GM23338 (cell line): ENCODE results near the gene LLGL1.

Source experiments
- CTCF ChIP-seq, 2 experiments: fragments of 200-600 bp in 1 of 2; sonication (generic) in 1 of 2; conservative IDR thresholded peaks; 2 replicates each; pipeline versions ENCODE4 v1.5.1 to v1.6.1; 2016 to 2017; ENCODE audit warnings: antibody characterized with exemption in 2 of 2, low read depth in 2 of 2, mild to moderate bottlenecking in 2 of 2, moderate library complexity in 1 of 2
- EZH2 ChIP-seq: fragments of 200-600 bp; sonication (generic); IDR thresholded peaks from one replicate; pipeline ENCODE4 v1.8.0; 2017; ENCODE audit warnings: antibody characterized with exemption, mild to moderate bottlenecking, low read depth; ENCODE audit not compliant: unreplicated experiment
- EZH2phosphoT487 ChIP-seq: fragments of 200-600 bp; sonication (generic); IDR thresholded peaks from one replicate; pipeline ENCODE4 v1.8.1; 2018; ENCODE audit warnings: antibody characterized with exemption; ENCODE audit not compliant: unreplicated experiment
- JUNB ChIP-seq: IDR thresholded peaks from one replicate; pipeline ENCODE4 v1.6.1; 2016; ENCODE audit warnings: antibody characterized with exemption; ENCODE audit not compliant: unreplicated experiment
- NANOG ChIP-seq: IDR thresholded peaks from 2 replicates; pipeline ENCODE4 v1.6.1; 2016; ENCODE audit warnings: antibody characterized with exemption, borderline replicate concordance
- POLR2AphosphoS5 ChIP-seq: IDR thresholded peaks from 2 replicates; pipeline ENCODE4 v1.6.1; 2016; ENCODE audit warnings: antibody characterized with exemption, low read depth
- REST ChIP-seq: IDR thresholded peaks from one replicate; pipeline ENCODE4 v1.6.1; 2018; ENCODE audit warnings: antibody characterized with exemption; ENCODE audit not compliant: unreplicated experiment
- ZNF331 ChIP-seq: fragments of 250-450 bp; sonication (Bioruptor Pico); IDR thresholded peaks from 2 replicates; pipeline ENCODE4 v1.5.0; 2020; ENCODE audit warnings: low read depth, mild to moderate bottlenecking, moderate library complexity
- TF ChIP-seq, protein P1 (sequence below): IDR thresholded peaks from 2 replicates; pipeline ENCODE4 v1.6.1; 2016; ENCODE audit warnings: antibody characterized with exemption

- TF ChIP-seq CTCF (conservative IDR thresholded peaks at IDR 0.05; ENCODE audit: low read depth in 2 of 2), result no peak
- TF ChIP-seq EZH2phosphoT487, result no peak
- no peak for TF ChIP-seq JUNB
- TF ChIP-seq POLR2AphosphoS5, result no peak
- TF ChIP-seq REST, result no peak
- no peak for TF ChIP-seq ZNF331
- TF ChIP-seq EZH2, result no peak
- TF ChIP-seq NANOG, result no peak
- TF ChIP-seq, protein P1, sequence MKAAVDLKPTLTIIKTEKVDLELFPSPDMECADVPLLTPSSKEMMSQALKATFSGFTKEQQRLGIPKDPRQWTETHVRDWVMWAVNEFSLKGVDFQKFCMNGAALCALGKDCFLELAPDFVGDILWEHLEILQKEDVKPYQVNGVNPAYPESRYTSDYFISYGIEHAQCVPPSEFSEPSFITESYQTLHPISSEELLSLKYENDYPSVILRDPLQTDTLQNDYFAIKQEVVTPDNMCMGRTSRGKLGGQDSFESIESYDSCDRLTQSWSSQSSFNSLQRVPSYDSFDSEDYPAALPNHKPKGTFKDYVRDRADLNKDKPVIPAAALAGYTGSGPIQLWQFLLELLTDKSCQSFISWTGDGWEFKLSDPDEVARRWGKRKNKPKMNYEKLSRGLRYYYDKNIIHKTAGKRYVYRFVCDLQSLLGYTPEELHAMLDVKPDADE, result no peak
These were observed 42.7 kb downstream of the LLGL1 start for GRCh38 chr17:18267927-18268711.
